PC-3 (cell line): ENCODE results near the gene GPD1L. TPM values are rescaled to one million over a fixed set of nuclear protein-coding genes. Genes with fewer than 3 reads are reported as not detected.
A peak's percentile ranks its signal among the peaks of the same experiment; 100 is the strongest.
"Not testable (repeated sequence)": the region's sequence is repeated elsewhere in the genome, so short reads cannot be mapped to it uniquely, and the experiment has no call there.

ENCODE experiments used
- ATAC-seq: fragments of 200-7000 bp; cut with Tn5 transposase; 2 replicates; pipeline ENCODE4 v1.9.1; 2020; ENCODE audit warnings: mild to moderate bottlenecking, moderate library complexity
- Bru-seq: library from RNA; stranded (reverse); fragments of 400-500 nt; gene quantifications from one replicate; lab custom pipeline; 2021; lab: Mats Ljungman, UMichigan
- BruChase-seq, 2 experiments: library from RNA; stranded (reverse); fragments of 400-500 nt; gene quantifications; one replicate each; lab custom pipeline; 2021; lab: Mats Ljungman, UMichigan
- BruUV-seq: library from RNA; stranded (reverse); fragments of 400-500 nt; replicated peaks from 2 replicates; lab custom pipeline; 2021; lab: Mats Ljungman, UMichigan
- CTCF ChIA-PET: fragments of 300-600 bp; sonication (Branson Sonifier 250); formaldehyde crosslinking; loops from one replicate; lab custom pipeline; 2022; ENCODE audit warnings: antibody characterized with exemption; lab: Charles Lee
- POLR2A ChIA-PET: fragments of 300-600 bp; sonication (Branson Sonifier 250); formaldehyde crosslinking; loops from one replicate; lab custom pipeline; 2022; ENCODE audit warnings: antibody characterized with exemption; ENCODE audit not compliant: unreplicated experiment; lab: Charles Lee
- DNase-seq: peaks from one replicate; pipeline ENCODE4 v3.0.0-alpha.2; 2015
- H2AFZ ChIP-seq: fragments of 300-600 bp; sonication (generic); 2 replicates; pipeline ENCODE4 v1.6.0; 2016; ENCODE audit warnings: antibody characterized with exemption, low read length
- H3F3A ChIP-seq: fragments of 300-600 bp; sonication (generic); one replicate; pipeline ENCODE4 v1.6.0; 2017; ENCODE audit warnings: antibody characterized with exemption, low read length, control low read depth, mild to moderate bottlenecking; ENCODE audit not compliant: unreplicated experiment
- H3K27ac ChIP-seq: fragments of 300-600 bp; sonication (generic); 2 replicates; pipeline ENCODE4 v1.5.1; 2016; ENCODE audit warnings: mild to moderate bottlenecking, low read length
- H3K27me3 ChIP-seq: fragments of 300-600 bp; sonication (generic); 2 replicates; pipeline ENCODE4 v1.6.1; 2016; ENCODE audit warnings: low read length, mixed read lengths
- H3K36me3 ChIP-seq: fragments of 300-600 bp; sonication (generic); 2 replicates; pipeline ENCODE4 v1.6.1; 2016; ENCODE audit warnings: low read depth, mixed run types, low read length, mixed read lengths
- H3K4me1 ChIP-seq: fragments of 300-600 bp; sonication (generic); 2 replicates; pipeline ENCODE4 v1.5.1; 2016; ENCODE audit warnings: low read length; ENCODE audit not compliant: insufficient read depth
- H3K4me2 ChIP-seq: fragments of 300-600 bp; sonication (generic); 2 replicates; pipeline ENCODE4 v1.6.0; 2016; ENCODE audit warnings: low read length
- H3K4me3 ChIP-seq: fragments of 300-600 bp; sonication (generic); 2 replicates; pipeline ENCODE4 v1.5.1; 2016; ENCODE audit warnings: mild to moderate bottlenecking, low read length, mixed read lengths
- H3K79me2 ChIP-seq: fragments of 300-600 bp; sonication (generic); 2 replicates; pipeline ENCODE4 v1.6.1; 2017; ENCODE audit warnings: low read length, mixed read lengths
- H3K9ac ChIP-seq: fragments of 300-600 bp; sonication (generic); 2 replicates; pipeline ENCODE4 v1.6.0; 2016; ENCODE audit warnings: mild to moderate bottlenecking, low read length
- H3K9me2 ChIP-seq: fragments of 300-600 bp; sonication (generic); replicated peaks from 2 replicates; pipeline ENCODE4 v1.6.1; 2016; ENCODE audit warnings: mixed run types, low read length, mixed read lengths
- H3K9me3 ChIP-seq: fragments of 300-600 bp; sonication (generic); 2 replicates; pipeline ENCODE4 v1.6.1; 2016; ENCODE audit warnings: low read length, mixed read lengths
- H4K20me1 ChIP-seq: fragments of 300-600 bp; sonication (generic); 2 replicates; pipeline ENCODE4 v1.6.1; 2016; ENCODE audit warnings: low read length, mixed read lengths
- EZH2 ChIP-seq: fragments of 300-600 bp; sonication (generic); IDR thresholded peaks from one replicate; pipeline ENCODE4 v1.6.1; 2017; ENCODE audit warnings: antibody characterized with exemption, mild to moderate bottlenecking, low read length; ENCODE audit not compliant: unreplicated experiment
- EZH2phosphoT487 ChIP-seq: fragments of 300-600 bp; sonication (generic); IDR thresholded peaks from 2 replicates; pipeline ENCODE4 v1.6.1; 2018; ENCODE audit warnings: mild to moderate bottlenecking, antibody characterized with exemption, low read length, borderline replicate concordance
- intact Hi-C: fragments of 100-400 bp; cut with micrococcal nuclease; formaldehyde crosslinking; loops from 2 replicates; pipeline ENCODE4 v1.9.0; 2023
- long read RNA-seq: library from polyadenylated mRNA; unstranded; transcript quantifications from one replicate; pipeline ENCODE4 v2.0.0, GENCODE V29; 2021; ENCODE audit not compliant: unreplicated experiment
- total RNA-seq: library from RNA; depleted of rRNA; stranded (reverse); fragments of >200 nt; gene quantifications from 2 replicates; pipeline ENCODE4 v1.2.3, GENCODE V29; 2014; rRNA removed
- TF ChIP-seq, protein P1 (sequence below): fragments of 300-600 bp; sonication (generic); conservative IDR thresholded peaks from 2 replicates; pipeline ENCODE4 v1.5.1; 2017; ENCODE audit warnings: antibody characterized with exemption, low read depth, mild to moderate bottlenecking, low read length

Gene GPD1L
- 33.7 and 42.8 TPM in 2 replicates for total RNA-seq
- percentile 70 among the genes with signal in this experiment for Bru-seq, nascent RNA
- BruChase-seq, experiment 1, labeled RNA remaining after a 6-hour chase, result percentile 68 among the genes with signal in this experiment
- BruChase-seq, experiment 2, labeled RNA remaining after a 2-hour chase, result percentile 74 among the genes with signal in this experiment
- long read RNA-seq, full-length matches to known transcripts, result 80 of 108 reads
- long read RNA-seq, partial matches to known transcripts, result 3 of 108 reads
- long read RNA-seq, other reads (novel, unspliced or antisense), result 25 of 108 reads

DNA sequence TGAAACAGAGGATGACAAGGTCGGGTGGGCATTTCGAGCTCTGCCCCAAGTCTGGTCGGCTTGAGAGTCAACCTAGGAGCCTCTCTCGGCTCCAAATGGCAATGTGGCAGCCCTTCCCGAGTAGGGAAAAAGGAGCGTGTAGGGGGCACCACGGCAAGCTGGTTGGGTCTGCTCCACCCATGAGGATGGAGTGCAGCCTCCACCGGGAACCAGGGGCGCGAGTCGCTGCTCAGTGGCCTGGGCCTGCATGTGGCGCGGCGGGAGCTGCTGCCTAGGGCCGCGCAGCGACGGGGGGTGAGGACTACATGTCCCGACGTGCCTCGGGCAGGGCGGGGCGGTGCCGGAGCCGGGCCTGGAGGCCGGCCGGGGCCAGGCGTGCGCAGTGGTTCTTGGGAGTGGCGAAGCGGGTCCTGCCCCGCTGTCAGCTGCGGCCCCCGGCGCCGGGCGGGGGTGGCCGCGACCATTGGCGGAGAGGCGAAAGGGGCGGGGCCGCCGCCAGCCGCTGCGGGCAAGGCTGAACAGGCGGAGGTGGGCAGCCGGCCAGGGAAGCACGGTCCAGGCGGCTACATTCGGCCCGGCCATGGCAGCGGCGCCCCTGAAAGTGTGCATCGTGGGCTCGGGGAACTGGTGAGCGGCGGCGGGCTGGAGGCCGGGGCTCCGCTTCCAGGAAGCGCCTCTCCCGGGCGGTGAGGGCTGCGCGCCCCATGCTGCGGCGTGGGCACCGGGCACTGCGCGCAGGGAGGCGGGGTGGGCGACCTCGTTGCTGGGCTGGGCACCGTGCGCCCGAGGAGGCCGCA lies at the start of gene GPD1L:
GPD1L (plus strand) TSS at position 489 of the 797 bp plus-strand sequence; CDS start at position 581, 92 bp downstream.
- DNase-seq, result peak; percentile 98
- TF ChIP-seq, protein P1, sequence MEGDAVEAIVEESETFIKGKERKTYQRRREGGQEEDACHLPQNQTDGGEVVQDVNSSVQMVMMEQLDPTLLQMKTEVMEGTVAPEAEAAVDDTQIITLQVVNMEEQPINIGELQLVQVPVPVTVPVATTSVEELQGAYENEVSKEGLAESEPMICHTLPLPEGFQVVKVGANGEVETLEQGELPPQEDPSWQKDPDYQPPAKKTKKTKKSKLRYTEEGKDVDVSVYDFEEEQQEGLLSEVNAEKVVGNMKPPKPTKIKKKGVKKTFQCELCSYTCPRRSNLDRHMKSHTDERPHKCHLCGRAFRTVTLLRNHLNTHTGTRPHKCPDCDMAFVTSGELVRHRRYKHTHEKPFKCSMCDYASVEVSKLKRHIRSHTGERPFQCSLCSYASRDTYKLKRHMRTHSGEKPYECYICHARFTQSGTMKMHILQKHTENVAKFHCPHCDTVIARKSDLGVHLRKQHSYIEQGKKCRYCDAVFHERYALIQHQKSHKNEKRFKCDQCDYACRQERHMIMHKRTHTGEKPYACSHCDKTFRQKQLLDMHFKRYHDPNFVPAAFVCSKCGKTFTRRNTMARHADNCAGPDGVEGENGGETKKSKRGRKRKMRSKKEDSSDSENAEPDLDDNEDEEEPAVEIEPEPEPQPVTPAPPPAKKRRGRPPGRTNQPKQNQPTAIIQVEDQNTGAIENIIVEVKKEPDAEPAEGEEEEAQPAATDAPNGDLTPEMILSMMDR, result no peak
- no peak for TF ChIP-seq EZH2
- TF ChIP-seq EZH2phosphoT487, result no peak
- Histone ChIP-seq H3K79me2 (peaks cover 37% of the 10 kb centered on the region), H3K27me3 (no peaks in the 10 kb centered on the region), H2AFZ (peak within 1 kb of the TSS; percentile 94), H3F3A (no peaks in the 10 kb centered on the region), H3K4me1 (peaks cover 51% of the 10 kb centered on the region), H4K20me1 (no peaks in the 10 kb centered on the region), H3K9me2 (no peaks in the 10 kb centered on the region), H3K27ac (peak within 1 kb of the TSS; percentile 86), H3K4me2 (peak within 1 kb of the TSS; percentile 90), H3K9ac (peak within 1 kb of the TSS; percentile 75), H3K9me3 (peaks cover 3% of the 10 kb centered on the region; the same call in 1 of the 2 replicates), H3K4me3 (peak within 1 kb of the TSS; percentile 93), H3K36me3 (peaks cover 4% of the 10 kb centered on the region; the same call in 1 of the 2 replicates)
- ChIA-PET POLR2A (no interaction called here), CTCF (interaction anchor here (0.5 kb wide), 2 partner anchors 89 to 135 kb away, joined by 3 to 5 read pairs; no protein-coding TSS in a partner anchor)
- intact Hi-C loops, result loop anchor here (1.0 to 2.0 kb wide), 2 partner anchors 38 to 87 kb away; no protein-coding TSS in a partner anchor
- peak; percentile 90 for ATAC-seq
- no TSS peak for BruUV-seq

DNA sequence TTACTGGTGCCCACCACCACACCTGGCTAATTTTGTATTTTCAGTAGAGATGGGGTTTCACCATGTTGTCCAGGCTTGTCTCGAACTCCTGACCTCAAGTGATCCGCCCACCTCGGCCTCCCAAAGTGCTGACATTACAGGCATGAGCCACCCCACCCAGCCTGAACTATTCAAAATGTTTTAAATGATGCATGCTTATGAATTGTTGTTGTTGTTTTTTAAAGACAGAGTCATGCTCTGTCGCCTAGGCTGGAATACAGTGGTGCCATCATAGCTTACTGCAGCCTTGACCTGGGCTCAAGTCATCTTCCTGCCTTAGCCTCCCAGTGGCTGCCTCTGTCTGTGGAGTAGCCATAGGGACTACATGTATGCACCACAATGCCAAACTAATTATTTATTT lies 48.0 kb upstream of the GPD1L start:
- H3K4me2 ChIP-seq, H3K4me1 ChIP-seq, H3K9me3 ChIP-seq, POLR2A ChIA-PET, H3K4me3 ChIP-seq, H3K79me2 ChIP-seq, CTCF ChIA-PET, H3F3A ChIP-seq, H4K20me1 ChIP-seq, BruUV-seq, H3K27me3 ChIP-seq, ATAC-seq, H2AFZ ChIP-seq, intact Hi-C loops, H3K36me3 ChIP-seq, DNase-seq, H3K27ac ChIP-seq, H3K9me2 ChIP-seq, H3K9ac ChIP-seq: not testable (repeated sequence)

DNA sequence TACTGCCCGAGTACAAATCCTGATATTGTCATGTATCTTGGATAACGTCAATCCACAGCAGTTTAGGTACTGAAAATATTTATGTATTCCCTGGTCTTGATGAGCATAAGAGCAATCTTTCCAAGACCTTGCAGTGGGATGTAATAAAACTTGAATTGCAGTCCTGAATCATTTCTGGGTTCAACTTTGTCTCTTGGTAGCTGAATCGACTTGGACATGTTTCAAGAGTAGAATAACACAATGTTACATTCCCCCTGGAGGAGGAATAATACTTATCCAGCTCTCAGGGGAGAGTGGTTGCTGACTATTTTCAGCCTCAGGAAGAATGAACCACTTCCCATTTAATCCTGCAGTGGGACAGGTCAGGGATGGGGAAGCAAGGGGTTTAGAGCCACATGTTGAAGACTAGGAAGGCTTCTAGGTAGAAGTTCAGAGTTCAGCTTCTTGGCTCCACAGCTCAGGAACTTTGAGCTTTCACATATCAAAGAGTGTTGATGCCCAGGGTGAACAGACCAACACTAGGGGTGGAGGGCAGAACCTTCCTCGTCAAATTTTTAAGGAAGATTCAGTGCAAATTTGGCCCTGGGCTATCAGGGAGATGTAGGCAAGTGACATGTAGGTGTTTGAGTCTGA lies 43.4 kb upstream of the GPD1L start:
- H3K4me1 ChIP-seq, result no peaks in the 10 kb centered on the region
- ChIA-PET CTCF (no interaction called here), POLR2A (no interaction called here)
- H2AFZ ChIP-seq, result no peak overlapping the region
- no peaks in the 10 kb centered on the region for H3K79me2 ChIP-seq
- H3K27ac ChIP-seq, result no peak overlapping the region
- no peaks in the 10 kb centered on the region for H3F3A ChIP-seq
- H3K9ac ChIP-seq, result no peak overlapping the region
- H3K4me3 ChIP-seq, result no peak overlapping the region
- DNase-seq, result no peak
- intact Hi-C loops, result no loop called here
- no TSS peak for BruUV-seq
- no peak for ATAC-seq
- H3K4me2 ChIP-seq, result no peak overlapping the region
- H4K20me1 ChIP-seq, result no peaks in the 10 kb centered on the region
- TF ChIP-seq EZH2 (no peak), EZH2phosphoT487 (no peak)
- TF ChIP-seq, protein P1, result no peak
- no peaks in the 10 kb centered on the region for H3K36me3 ChIP-seq
- H3K9me3 ChIP-seq, result no peaks in the 10 kb centered on the region
- H3K27me3 ChIP-seq, result no peaks in the 10 kb centered on the region
- H3K9me2 ChIP-seq, result no peaks in the 10 kb centered on the region
